BLaER1 treated with 17β-estradiol and CSF1 and Interleukin-3, amounts not matched to agents 10 nM and 100 nM (cell line): ENCODE measurements around the gene PPP2R2B.

Experiments used
- H3K27ac ChIP-seq, 11 experiments: shearing (Covaris generic); formaldehyde crosslinking; 2 replicates each; pipeline ENCODE4 v1.8.1; 2022
- H3K27me3 ChIP-seq, 11 experiments: shearing (Covaris generic); formaldehyde crosslinking; 2 replicates each; pipeline ENCODE4 v1.8.1; 2022
- H3K36me3 ChIP-seq, 11 experiments: shearing (Covaris generic); formaldehyde crosslinking; 2 replicates each; pipeline ENCODE4 v1.8.1; 2022
- H3K4me1 ChIP-seq, 10 experiments: shearing (Covaris generic); formaldehyde crosslinking; 2 replicates each; pipeline ENCODE4 v1.8.1; 2022
- H3K4me2 ChIP-seq, 11 experiments: shearing (Covaris generic); formaldehyde crosslinking; 2 replicates each; pipeline ENCODE4 v1.8.1; 2022
- H3K4me3 ChIP-seq, 10 experiments: shearing (Covaris generic); formaldehyde crosslinking; 2 replicates each; pipeline ENCODE4 v1.8.1; 2022
- H3K9ac ChIP-seq, 11 experiments: shearing (Covaris generic); formaldehyde crosslinking; 2 replicates each; pipeline ENCODE4 v1.8.1; 2022
- H3K9me3 ChIP-seq, 11 experiments: shearing (Covaris generic); formaldehyde crosslinking; replicated peaks in 1 of 11; 2 replicates each; pipeline ENCODE4 v1.8.1; 2022
- H4K20me1 ChIP-seq, 11 experiments: shearing (Covaris generic); formaldehyde crosslinking; 2 replicates each; pipeline ENCODE4 v1.8.1; 2022
- Cebpa-rat ChIP-seq, 11 experiments: shearing (Covaris generic); IDR thresholded peaks; 2 replicates each; pipeline ENCODE4 v1.8.1; 2022

Gene PPP2R2B

GRCh38 chr5:146697211-146697610 lies 181.3 kb downstream of the PPP2R2B start:
- no peaks in the 10 kb centered on the region for H3K27me3 ChIP-seq
- H3K4me2 ChIP-seq = no peak overlapping the region
- no peak overlapping the region for H3K27ac ChIP-seq
- no peak for TF ChIP-seq Cebpa-rat (IDR thresholded peaks at IDR 0.05)
- no peaks in the 10 kb centered on the region for H4K20me1 ChIP-seq
- peaks cover 0 to 4% (median 0%) of the 10 kb centered on the region in 11 experiments; a peak in 1 of 22 replicates for H3K9me3 ChIP-seq
- no peak overlapping the region for H3K9ac ChIP-seq
- H3K4me3 ChIP-seq = no peak overlapping the region
- H3K4me1 ChIP-seq = peaks cover 0 to 19% (median 9%) of the 10 kb centered on the region in 10 experiments; a peak in 16 of 20 replicates
- H3K36me3 ChIP-seq = no peaks in the 10 kb centered on the region

DNA sequence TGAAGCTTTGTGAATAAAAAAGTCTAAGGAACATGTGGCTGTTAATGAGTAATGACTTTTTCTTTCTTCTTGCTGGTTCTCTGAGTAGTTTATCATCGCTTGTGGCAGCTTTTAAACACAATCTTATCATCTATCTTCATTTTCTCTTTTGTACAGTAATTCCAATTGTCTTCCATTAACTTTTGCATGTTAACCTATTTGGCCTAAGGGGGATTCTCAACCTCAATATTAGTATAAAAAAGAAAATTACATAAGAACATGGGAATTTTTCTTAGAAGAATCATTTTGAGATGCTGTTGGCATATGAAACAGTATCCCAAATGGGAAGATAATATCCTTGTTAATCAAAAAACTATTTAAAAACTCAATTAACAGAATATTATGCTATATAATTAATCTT lies 182.9 kb downstream of the PPP2R2B start:
- TF ChIP-seq Cebpa-rat (IDR thresholded peaks at IDR 0.05) = no peak
- H3K9ac ChIP-seq = no peak overlapping the region

GRCh38 chr5:146690880-146691355 lies 187.6 kb downstream of the PPP2R2B start:
- Histone ChIP-seq H3K27ac (no peak overlapping the region), H3K36me3 (no peaks in the 10 kb centered on the region), H3K4me1 (no peaks in the 10 kb centered on the region), H4K20me1 (no peaks in the 10 kb centered on the region), H3K4me3 (no peak overlapping the region), H3K4me2 (no peak overlapping the region), H3K9ac (no peak overlapping the region), H3K27me3 (no peaks in the 10 kb centered on the region), H3K9me3 (peaks cover 0 to 13% (median 0%) of the 10 kb centered on the region in 11 experiments; a peak in 1 of 22 replicates)
- no peak for TF ChIP-seq Cebpa-rat (IDR thresholded peaks at IDR 0.05)

More for the DNA sequence above, 182.9 kb downstream of the PPP2R2B start:
- peaks cover 0 to 13% (median 0%) of the 10 kb centered on the region in 11 experiments; a peak in 1 of 22 replicates for H3K9me3 ChIP-seq
- H3K27ac ChIP-seq = no peak overlapping the region
- H3K4me2 ChIP-seq = no peak overlapping the region
- H3K4me3 ChIP-seq = no peak overlapping the region
- H3K27me3 ChIP-seq = no peaks in the 10 kb centered on the region
- no peaks in the 10 kb centered on the region for H4K20me1 ChIP-seq
- H3K4me1 ChIP-seq = peaks cover 0 to 19% (median 9%) of the 10 kb centered on the region in 10 experiments; a peak in 16 of 20 replicates
- H3K36me3 ChIP-seq = no peaks in the 10 kb centered on the region

DNA sequence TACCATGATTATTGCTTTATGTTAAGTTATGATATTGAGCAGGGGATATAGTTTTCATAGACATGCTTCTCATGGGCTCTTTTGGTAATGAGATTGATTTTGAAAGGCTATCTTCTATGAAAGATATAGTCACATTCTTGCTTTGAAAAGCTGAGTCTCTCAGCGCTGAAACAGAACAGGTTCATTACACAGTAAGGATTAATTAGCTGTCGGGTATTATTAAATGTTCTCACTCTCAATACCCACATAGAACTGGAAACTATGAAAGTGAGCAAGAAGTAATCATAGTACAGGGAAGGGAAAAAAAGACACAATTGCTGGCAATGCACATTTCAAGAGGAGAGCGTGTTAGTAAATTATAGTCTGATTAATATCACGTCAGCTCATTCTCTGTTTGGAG lies 190.9 kb downstream of the PPP2R2B start:
- Histone ChIP-seq H3K27me3 (no peaks in the 10 kb centered on the region), H3K27ac (no peak overlapping the region), H3K9ac (no peak overlapping the region), H3K4me2 (no peak overlapping the region), H4K20me1 (no peaks in the 10 kb centered on the region), H3K4me3 (no peak overlapping the region), H3K36me3 (no peaks in the 10 kb centered on the region), H3K9me3 (peaks cover 0 to 13% (median 0%) of the 10 kb centered on the region in 11 experiments; a peak in 1 of 22 replicates), H3K4me1 (no peaks in the 10 kb centered on the region)
- no peak for TF ChIP-seq Cebpa-rat (IDR thresholded peaks at IDR 0.05)

DNA sequence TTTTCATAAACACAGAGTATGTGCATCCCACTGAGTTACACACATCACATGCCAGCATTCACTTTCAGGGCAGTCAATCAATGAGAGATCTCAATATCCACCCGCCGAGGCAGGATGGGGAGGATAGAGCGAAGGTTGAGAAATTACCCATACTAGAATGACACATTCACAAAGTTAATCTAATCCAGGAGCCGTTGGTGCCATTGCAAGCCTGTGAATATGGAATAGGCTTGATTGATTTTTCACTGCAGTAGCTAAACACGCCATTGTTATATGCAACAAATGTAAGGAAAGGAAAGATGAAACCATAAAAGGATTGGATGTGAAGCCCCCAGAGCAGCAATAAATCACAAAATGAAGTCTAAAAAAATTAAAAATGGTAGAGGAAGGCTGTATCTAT lies 194.7 kb downstream of the PPP2R2B start:
- Histone ChIP-seq H3K27ac (no peak overlapping the region), H3K9ac (no peak overlapping the region), H3K36me3 (no peaks in the 10 kb centered on the region), H3K4me3 (no peak overlapping the region), H3K4me1 (no peaks in the 10 kb centered on the region), H3K4me2 (no peak overlapping the region), H3K9me3 (no peaks in the 10 kb centered on the region), H3K27me3 (no peaks in the 10 kb centered on the region), H4K20me1 (no peaks in the 10 kb centered on the region)
- TF ChIP-seq Cebpa-rat (IDR thresholded peaks at IDR 0.05) = no peak

- Histone ChIP-seq H3K9ac (no peak overlapping the region), H3K27me3 (no peaks in the 10 kb centered on the region), H3K4me2 (no peak overlapping the region), H4K20me1 (no peaks in the 10 kb centered on the region), H3K4me3 (no peak overlapping the region), H3K4me1 (no peaks in the 10 kb centered on the region), H3K36me3 (no peaks in the 10 kb centered on the region), H3K27ac (no peak overlapping the region), H3K9me3 (no peaks in the 10 kb centered on the region)
- no peak for TF ChIP-seq Cebpa-rat (IDR thresholded peaks at IDR 0.05)
Measured at GRCh38 chr5:146682899-146683532, 195.5 kb downstream of the PPP2R2B start.

- H3K27me3 ChIP-seq = no peaks in the 10 kb centered on the region
- H3K9me3 ChIP-seq = no peaks in the 10 kb centered on the region
- H4K20me1 ChIP-seq = no peaks in the 10 kb centered on the region
- no peak overlapping the region for H3K4me2 ChIP-seq
- H3K4me3 ChIP-seq = no peak overlapping the region
- no peak overlapping the region for H3K9ac ChIP-seq
- no peaks in the 10 kb centered on the region for H3K36me3 ChIP-seq
- no peak for TF ChIP-seq Cebpa-rat (IDR thresholded peaks at IDR 0.05)
- no peak overlapping the region for H3K27ac ChIP-seq
- peaks cover 0 to 6% (median 3%) of the 10 kb centered on the region in 10 experiments; a peak in 13 of 20 replicates for H3K4me1 ChIP-seq
Measured at GRCh38 chr5:146681585-146682105, 196.9 kb downstream of the PPP2R2B start.

DNA sequence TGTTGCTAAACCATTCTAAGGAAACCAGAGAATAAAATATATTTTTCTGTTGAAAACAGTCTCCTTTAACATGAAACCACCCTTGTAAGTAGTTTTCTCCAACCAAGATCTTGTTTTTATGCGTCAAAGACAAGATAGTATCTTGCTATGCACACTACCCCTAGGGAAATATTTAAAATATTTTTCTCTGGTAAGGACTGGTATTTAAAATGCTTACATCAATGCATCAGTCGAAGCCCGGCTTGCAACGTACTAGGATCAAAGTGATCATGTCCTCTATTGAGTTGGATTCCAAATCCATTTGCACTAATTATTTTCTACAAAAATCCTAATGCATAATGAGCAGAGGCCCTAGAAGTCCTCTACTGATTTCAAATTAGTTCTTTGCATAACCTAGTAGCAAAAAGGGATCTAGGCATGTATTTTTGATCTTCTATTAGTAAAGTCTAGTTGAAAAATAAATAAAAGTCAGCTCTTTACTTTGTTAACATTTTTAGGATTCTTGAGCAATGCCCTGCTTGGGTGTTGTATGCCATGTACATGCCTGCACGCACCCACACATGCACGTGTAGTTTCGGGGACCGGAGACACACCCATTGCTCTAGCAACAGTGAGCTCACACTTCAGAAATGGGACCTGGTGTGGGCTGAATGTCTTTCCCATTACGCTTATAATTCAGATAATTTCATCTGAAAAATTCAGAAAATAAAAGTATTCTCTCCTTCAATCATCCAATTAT lies 197.5 kb downstream of the PPP2R2B start:
- Histone ChIP-seq H3K36me3 (no peaks in the 10 kb centered on the region), H3K4me1 (peaks cover 2 to 12% (median 9%) of the 10 kb centered on the region in 10 experiments; a peak in 17 of 20 replicates), H3K9ac (no peak overlapping the region), H3K9me3 (no peaks in the 10 kb centered on the region), H4K20me1 (no peaks in the 10 kb centered on the region), H3K27ac (no peak overlapping the region), H3K4me3 (no peak overlapping the region), H3K4me2 (no peak overlapping the region), H3K27me3 (no peaks in the 10 kb centered on the region)
- no peak for TF ChIP-seq Cebpa-rat (IDR thresholded peaks at IDR 0.05)

- Histone ChIP-seq H3K9ac (no peak overlapping the region), H3K9me3 (no peaks in the 10 kb centered on the region), H4K20me1 (no peaks in the 10 kb centered on the region), H3K36me3 (no peaks in the 10 kb centered on the region), H3K4me1 (peaks cover 8 to 34% (median 25%) of the 10 kb centered on the region in 10 experiments; a peak in 18 of 20 replicates), H3K4me3 (no peak overlapping the region), H3K27me3 (no peaks in the 10 kb centered on the region), H3K4me2 (peak overlapping the region; percentile 8 to 83 (median 67); a peak in 20 of 22 replicates), H3K27ac (peak overlapping the region in 4 of 11 experiments; percentile 17 to 46 (median 31); a peak in 5 of 22 replicates)
- no peak for TF ChIP-seq Cebpa-rat (IDR thresholded peaks at IDR 0.05)
Measured at GRCh38 chr5:146675636-146676035, 202.9 kb downstream of the PPP2R2B start.
